GM21825 (cell line): Measurements from ENCODE around the gene KIF1C.

ENCODE experiments used
- ATAC-seq: cut with Tn5 transposase; IDR thresholded peaks from one replicate; pipeline ENCODE4 v1.9.1; 2021; ENCODE audit warnings: mild to moderate bottlenecking, moderate library complexity; ENCODE audit not compliant: unreplicated experiment

The KIF1C gene

DNA sequence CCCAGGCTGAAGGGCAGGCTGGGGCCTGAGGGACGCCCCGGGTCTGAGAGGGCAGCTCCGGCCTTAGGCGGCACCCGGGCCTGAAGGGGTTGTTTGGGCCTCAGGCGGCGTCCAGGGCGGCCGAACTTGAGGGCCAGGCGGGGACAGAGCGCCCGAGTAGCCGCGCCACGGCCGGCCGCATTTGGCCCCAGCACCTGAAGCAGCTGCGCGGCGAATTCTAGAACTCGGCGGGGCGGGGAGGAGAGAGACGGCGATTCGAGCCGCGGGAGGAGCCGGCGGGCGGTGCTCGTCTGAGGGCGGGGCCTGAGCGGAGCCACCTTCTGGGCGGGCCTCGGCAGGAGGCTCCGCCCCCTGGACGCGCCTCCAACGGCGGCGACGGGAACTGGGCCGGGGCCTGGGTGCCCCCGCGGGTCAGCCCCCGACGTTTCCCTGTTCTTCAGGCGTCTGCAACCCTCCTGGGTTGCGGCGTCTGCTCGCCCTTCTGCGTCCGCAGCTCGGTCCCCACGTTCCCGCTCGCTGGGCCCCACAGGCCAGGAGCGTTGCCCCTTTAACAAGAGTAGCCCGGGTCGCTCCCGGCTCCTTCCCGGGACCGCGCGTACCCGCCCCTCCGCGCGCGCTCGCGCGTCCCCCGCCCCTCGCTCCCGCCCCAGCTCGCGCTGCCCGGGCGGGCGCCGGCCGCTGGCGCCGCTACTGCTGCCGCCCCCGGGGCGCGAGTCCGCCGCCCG, at the start of gene KIF1C, which contains the start of gene INCA1:
TSS of gene KIF1C (plus strand) at position 649 of the 725 bp plus-strand sequence. CDS start 2,297 bp downstream, outside the sequence.
TSS of gene INCA1 (minus strand) at position 221 of the 725 bp plus-strand sequence. CDS start 3,085 bp downstream, outside the sequence.
- peak; percentile 79 for ATAC-seq

DNA sequence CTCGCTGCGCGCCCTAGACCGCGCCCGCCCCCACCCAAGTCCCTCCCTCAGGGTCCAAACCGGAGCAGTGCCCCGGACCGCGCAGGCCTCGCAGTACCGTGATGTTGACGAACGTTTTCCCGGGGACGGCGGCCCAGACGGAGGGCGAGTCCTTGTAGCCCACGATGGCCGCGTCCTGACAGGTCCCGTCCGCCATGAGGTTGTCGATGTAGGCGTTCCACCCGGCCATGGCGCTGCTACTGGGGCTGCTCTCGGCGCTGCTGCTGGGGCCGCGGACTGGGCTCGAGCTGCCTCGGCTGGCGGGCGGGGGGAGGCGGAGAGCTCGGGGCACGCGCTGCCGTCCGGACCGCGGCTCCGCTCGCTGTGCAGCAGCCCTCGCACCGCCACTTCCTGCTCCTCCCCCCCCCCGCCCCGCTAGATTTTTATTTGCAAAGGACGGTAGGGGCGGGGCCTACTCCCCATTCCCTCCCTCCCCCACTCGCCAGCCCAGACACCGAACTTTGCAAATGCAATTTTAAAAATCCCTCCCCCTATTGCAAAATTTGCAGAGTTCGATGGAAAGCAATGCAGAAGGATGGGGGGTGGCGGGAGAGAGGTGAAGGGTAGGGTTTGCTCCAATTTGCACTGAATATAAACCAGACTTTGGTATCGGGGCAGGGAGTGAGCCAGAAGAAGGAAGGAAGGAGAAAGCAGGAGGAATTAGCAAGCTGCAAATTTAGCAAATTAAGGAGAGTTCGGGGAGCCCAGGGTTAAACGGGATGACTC, 49.4 kb upstream of the KIF1C start, which contains the start of gene PFN1:
TSS of gene PFN1 (minus strand) at position 365 of the 765 bp plus-strand sequence. CDS start at position 229, 136 bp downstream.
- ATAC-seq = peak; percentile 19

DNA sequence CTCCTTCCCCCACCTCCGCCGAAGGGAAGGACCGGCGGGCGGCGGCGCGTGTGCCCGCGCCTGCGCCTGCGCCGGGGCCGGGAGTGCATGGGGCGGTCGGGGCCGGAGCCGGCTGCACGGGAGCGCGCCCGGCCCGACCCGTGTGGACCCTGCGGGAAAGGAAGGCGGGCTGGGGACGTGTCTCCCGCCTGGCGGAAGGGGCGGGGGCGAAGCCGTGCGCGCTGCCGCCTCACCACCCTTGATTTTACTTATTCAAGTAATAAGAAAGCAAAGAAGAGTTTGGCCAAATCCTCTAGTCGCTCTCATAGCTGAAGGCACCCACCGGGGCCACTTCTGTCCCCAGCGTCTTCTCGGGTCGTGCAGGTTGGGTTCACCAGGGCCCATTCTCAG, 48.8 kb upstream of the KIF1C start:
- peak; percentile 29 for ATAC-seq

DNA sequence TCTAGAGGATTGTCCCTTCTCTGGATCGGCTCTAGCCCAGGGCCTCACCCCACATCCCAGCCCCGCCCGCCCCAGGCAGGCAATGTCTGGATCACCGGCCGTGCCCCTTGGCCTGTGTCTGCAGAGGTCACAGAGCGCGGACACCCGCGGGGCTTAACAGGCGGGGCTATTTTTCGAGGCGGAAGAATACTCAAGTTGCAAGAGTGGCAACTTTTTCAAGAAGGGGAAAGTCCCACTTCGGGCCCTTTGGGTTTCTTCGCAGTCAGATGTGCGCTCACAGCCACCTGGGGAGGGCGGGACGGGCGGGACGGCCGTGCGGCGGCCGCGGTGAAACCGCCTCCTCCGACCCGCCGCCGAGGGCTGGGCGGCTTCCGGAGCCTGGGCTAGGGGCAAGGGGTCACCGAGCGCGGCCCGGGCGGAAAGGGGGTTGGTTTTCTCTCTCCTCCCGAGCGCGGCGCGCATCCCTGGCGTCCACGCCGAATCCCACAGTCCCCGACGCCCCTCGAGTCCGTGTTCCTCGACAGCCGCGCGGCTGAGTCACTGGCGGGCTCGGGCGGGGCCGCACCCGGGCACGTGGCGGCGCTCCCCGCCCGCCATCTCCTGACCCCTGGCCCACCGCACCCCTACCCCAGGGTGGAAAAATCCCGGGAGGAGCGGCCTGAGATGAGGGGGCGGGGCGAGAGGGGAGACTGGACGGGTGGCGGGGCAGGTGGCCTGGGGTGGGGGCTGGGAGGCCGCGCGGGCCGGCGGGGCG, 48.3 kb upstream of the KIF1C start:
- ATAC-seq = peak; percentile 26

DNA sequence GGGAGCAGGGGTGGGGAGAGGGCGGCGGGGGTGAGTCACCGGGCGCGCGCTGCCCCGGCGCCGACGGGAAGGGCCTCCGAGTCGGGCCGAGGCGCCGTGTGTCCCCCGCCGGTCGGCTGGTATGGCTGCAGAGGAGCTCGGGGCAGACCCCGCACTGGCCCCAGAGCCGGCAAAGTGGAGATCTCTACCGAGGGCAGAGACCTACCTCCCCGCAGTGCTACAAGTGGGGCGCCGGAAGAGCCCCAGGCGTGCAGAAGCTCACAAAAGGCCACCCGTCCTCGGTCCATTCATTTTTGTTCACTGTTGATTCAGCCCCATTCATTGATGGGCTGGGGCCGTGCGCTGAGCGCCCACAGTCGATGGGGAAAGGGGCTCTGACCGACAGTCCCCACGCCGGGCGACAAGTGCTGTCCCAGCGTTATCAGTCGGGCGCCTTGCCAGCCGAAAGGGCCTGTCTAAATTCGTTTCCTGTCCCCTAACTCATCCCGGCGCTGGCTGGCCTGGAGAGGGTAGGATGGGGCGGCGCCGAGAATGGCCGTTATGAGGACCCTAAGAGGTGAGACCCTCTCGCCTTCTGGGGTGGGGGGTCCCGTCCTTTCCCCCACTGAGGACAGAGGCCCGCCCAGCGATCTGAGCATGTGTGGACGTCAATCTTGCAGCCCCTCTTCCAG, 47.5 kb upstream of the KIF1C start:
- ATAC-seq = no peak

DNA sequence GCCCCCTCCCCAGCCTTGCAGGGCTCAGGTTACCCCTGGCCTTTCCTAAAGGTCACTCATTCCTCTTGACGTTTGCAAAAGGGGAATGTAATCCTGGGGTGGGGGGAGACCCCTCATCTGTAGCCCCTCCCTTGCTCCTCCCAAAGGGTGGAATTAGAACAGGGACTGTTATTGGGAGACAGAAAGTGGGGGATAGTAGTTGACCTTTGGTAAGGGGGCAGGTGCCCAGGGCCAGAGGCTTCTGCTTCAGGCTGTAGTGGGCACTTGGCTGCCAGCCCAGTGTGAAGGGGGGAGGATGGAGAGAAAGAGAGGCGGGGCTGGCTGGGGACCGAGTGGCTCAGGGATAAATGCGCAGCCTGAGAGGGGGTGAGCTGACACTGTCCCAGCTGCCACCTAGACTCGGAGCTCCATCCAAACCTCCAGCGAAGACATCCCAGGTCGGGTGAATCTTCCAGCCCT, 47.0 kb upstream of the KIF1C start, which contains the start of gene ENO3:
TSS of gene ENO3 (plus strand) at position 374 of the 459 bp plus-strand sequence. CDS start 711 bp downstream, outside the sequence.
- ATAC-seq = no peak

DNA sequence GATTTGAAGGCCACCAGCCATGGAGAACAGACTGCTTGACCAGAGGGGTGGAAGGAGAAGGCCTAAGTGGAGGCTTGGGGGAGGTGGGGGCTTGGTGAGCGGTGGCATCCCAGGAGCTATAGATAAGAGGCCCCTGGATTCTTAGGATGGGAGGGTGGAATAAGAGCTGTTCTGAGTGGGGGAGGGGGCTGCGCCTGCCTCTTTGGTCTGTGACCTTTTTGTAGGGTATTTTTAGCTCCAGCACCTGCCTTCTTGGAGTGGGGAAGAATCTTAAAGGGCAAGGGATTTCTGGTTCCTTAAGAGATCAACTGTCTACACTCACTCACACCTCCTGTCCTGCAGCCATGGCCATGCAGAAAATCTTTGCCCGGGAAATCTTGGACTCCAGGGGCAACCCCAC, 46.3 kb upstream of the KIF1C start:
- ATAC-seq = no peak

DNA sequence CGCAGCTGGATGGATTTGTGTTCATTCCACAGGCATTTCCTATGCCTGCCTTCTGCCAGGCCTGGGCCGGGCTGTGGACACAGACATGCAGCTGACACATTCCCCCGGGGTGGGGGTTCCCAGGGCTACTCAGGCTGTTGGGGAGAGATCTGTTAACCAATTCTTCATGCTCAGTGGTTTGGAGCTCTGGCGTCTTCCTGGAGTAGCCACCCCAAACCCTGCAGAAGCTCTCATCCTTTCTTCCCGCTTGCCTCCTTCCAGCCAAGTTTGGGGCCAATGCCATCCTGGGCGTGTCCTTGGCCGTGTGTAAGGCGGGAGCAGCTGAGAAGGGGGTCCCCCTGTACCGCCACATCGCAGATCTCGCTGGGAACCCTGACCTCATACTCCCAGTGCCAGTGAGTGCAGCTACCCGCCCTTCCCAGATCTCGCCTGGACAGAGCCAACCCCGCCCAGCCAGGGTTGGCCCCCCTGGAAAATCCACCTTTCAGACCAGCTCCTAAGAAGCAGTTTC, 44.2 kb upstream of the KIF1C start:
- no peak for ATAC-seq

DNA sequence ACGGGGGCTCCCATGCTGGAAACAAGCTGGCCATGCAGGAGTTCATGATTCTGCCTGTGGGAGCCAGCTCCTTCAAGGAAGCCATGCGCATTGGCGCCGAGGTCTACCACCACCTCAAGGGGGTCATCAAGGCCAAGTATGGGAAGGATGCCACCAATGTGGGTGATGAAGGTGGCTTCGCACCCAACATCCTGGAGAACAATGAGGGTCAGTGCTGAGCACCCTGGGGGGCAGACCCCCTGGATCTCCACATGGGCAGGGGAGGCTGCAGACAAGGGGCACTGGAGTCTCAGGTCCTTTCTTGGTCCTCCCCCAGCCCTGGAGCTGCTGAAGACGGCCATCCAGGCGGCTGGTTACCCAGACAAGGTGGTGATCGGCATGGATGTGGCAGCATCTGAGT, 42.7 kb upstream of the KIF1C start:
- ATAC-seq = no peak

DNA sequence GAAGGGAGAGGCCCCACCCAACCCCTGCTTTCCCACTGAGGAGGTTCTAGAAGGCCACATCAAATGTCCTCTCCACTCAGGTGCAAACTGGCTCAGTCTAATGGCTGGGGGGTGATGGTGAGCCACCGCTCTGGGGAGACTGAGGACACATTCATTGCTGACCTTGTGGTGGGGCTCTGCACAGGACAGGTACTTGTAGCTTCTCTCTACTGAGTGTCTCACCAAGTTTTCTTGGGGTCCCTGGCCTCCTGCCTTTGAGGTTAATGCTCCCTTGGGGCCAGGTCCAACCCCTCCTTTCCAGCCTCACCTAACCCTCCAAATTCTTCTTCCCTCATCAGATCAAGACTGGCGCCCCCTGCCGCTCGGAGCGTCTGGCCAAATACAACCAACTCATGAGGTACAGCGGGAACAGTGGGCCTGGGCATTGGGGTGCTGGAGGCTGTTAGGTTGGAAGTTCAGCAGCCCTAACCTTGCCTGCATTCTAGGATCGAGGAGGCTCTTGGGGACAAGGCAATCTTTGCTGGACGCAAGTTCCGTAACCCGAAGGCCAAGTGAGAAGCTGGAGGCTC, 41.2 kb upstream of the KIF1C start:
- no peak for ATAC-seq

DNA sequence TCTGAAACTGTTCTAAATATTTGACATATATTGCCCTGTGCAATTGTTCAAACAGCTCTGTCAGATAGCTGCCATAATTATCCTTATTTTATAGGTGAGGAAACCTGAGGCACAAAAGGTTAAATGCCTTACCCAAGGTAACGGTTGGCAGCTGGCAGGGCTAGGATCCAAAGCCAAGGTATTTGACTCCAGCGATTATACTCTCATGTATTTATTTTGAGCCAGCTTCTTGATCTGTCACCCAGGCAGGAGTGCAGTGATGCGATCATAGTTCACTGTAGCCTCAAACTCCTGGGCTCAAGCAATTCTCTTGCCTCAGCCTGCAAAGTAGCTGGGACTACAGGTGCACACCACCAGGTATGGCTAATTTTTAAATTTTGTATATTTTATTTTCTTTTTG, 39.6 kb upstream of the KIF1C start:
- no peak for ATAC-seq

DNA sequence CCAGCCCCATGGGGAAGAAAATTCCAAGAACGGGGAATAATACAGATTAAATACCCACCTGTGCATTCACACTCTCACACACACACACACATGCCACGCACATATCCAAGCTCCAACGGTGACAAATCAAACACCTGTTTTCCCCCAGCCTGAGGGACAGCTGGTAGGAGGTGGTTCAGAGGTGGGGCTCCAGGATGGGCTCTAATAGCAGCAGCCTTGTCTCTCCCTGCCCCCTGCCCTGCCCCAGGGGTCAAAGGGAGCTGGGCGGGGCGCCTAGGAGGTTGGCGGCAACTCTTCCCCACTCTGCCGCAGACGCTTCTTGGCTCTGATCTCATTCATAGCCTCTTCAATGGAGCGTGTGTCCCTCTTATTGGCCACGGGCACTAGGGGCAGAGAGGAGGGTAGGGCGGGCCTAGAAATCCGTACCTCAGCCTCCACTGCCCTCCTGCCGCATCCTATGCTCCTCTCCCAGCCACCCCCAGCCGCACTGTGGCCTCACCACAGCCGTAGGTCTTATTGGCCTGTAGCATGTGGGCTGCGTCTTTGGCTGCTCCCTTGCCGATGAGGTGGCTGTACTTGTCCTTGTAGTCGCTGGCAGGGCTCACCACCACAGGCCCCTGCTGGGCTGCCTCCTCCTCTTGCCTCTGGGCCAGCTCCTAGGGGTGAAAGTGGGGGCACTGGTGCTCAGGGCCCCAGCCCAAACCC, 38.3 kb upstream of the KIF1C start:
- no peak for ATAC-seq

DNA sequence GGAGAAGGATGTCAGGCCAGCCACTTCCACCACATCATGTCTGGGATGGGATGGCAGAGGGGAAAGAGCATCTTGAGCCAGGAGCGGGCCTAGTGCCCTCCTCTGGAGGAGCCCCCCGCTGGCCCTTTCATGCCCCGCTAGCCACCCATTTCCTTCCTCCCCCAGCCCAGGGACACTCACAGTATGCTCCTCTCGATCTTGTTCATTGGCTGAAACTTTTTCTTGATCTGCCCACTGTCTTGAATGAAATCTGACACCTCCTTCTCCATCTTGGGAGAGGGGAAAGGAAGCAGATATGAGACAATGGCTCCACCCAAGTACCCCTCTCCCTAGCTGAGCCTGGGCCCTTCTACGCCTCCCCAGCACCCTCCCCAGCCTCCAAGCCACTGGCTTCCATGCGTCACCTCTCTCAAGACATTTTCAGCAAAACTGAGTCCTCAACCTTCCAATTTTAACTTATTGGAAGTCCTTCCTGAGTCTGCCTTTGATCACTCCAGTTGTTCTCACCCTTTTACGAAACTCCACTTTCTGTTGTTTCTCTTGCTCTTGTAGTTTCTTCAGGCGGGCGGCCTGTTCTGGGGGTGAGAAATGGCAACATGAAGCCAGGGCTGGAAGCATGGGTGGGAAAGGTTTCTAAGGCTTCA, 37.3 kb upstream of the KIF1C start:
- ATAC-seq = no peak

DNA sequence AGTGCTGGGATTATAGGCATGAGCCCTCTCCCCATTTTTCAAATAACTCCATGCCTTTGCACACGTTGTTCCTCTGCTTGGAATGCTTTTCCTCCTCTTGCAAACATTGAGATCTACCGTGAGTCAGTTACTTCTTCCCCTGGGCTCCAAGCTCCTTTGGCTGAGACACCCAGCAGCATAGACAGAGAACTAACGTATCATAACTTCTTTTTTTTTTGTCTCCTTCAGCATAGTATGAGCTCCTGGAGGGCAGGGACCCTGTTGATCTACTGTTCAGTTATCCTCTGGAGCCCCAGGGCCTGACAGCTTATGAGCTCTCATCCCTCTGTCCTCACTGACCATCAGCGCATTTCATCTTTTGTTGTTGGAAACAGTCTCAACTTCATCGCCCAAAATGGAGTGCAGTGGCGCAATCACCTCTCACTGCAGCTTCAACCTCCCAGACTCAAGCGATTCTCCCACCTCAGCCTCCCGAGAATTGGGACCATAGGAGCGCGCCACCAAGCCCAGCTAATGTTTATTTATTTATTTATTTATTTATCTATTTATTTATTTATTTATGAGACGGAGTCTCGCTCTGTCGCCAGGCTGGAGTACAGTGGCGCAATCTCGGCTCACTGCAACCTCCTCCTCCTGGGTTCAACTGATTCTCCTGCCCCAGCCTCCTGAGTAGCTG, 32.3 kb upstream of the KIF1C start:
- ATAC-seq = no peak

DNA sequence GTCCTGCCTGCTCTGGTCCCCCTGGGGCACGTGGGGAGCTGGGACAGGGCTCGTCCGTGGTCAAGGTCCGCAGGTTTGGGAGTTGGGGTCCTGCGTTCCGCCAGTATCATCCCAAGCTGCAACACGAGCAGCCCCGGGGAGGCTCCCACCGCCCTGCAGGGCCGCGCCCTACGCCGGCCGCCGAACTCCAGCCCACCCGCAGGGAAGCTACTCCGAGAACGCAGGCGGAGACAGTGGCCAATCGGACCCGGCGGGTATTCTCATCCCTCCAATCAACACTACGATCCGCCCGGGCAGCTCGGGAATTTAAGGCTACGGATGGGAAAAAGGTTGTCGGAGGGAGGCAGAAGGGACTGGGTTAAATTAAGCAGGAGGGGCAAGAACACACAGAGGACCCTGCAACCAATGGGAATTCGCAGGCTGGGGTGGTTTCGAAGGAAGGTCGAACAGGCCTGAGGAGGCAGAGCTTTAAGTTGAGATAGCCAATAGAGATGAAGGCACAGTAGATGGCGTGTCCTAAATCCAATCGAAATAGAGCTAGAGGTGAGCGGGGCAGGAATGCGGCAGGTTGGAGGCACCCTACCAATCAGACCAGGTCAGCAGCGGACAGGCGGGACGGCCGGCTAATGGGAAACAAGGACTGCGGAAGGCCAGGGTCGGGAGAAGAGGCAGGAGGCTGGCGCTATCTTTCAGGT, 30.8 kb upstream of the KIF1C start:
- ATAC-seq = peak; percentile 67

DNA sequence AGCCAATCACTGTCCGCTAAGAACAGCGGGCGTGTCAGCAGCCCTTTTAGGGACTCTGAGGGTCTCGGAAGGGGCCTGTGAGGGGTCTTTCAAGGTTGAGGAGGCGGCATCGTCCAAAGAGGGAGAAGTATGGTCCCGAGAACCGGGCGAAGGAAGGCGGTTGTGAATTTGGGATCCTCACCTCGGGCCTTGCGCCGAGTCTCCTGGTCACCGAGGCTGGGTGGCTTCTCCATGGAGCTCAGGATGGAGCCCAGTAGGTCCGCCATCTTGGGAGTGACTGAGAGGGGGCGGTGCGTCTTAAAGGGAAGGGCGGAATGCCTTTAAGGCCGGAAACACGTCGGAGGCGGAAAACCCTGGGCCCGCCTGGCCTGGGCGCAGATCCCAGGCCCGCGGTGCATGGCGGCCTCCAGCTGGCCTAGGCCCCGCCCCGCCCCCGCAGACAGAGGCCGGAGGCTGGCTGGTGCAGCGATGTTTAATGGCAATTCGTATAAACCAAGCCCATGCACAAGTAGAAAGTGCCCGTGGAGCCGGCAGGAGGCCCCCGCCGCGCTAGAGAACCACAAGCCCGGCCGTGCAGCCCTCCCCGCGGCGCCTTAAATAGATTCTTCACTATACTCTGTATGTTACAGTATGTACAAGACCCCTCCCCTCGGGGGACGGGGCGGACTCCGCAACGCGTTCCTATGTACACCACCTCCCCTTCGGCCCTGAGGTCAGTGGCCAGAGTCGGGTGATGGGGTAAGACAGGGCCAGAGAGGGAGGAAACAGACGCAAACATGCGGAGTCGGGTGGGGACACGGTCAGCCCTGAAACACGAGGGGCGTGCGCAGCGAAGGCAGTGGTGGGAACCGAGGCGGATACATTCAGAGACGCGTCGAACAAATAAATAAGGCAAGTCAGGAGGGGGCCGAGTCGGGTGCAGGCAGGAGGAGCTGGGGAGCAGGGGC, 29.9 kb upstream of the KIF1C start, which contains the start of gene SPAG7:
TSS of gene SPAG7 (minus strand) at position 279 of the 947 bp plus-strand sequence. CDS start at position 266, 13 bp downstream.
- ATAC-seq = peak; percentile 66
